Testis (tissue), 3 donors: ENCODE measurements around the gene CDK6. TPM values are rescaled to one million over a fixed set of nuclear protein-coding genes. Genes with fewer than 3 reads are reported as not detected.

Experiments
- DNase-seq: peaks from one replicate; pipeline ENCODE4 v3.0.0-alpha.2; 2019
- H3K27ac ChIP-seq, 2 donors: fragments of 200-600 bp; sonication (generic); one replicate each; pipeline ENCODE4 v1.5.1; 2019
- H3K27me3 ChIP-seq: fragments of 200-600 bp; sonication (generic); one replicate; pipeline ENCODE4 v1.5.1; 2019
- H3K36me3 ChIP-seq: fragments of 200-600 bp; sonication (generic); one replicate; pipeline ENCODE4 v1.5.1; 2017; ENCODE audit warnings: low read depth; ENCODE audit errors: missing control alignments
- H3K4me1 ChIP-seq: fragments of 200-600 bp; sonication (generic); one replicate; pipeline ENCODE4 v1.5.1; 2019
- H3K4me3 ChIP-seq, 2 donors: fragments of 200-600 bp; sonication (generic); one replicate each; pipeline ENCODE4 v1.5.1; 2017 to 2019
- H3K9me3 ChIP-seq: fragments of 200-600 bp; sonication (generic); one replicate; pipeline ENCODE4 v1.5.1; 2017
- CTCF ChIP-seq, 3 experiments: fragments of 450-650 bp in 2 of 3; fragments of 200-600 bp in 1 of 3; sonication (generic) in 1 of 3; IDR thresholded peaks; one replicate each; pipeline ENCODE4 v1.5.1; 2016 to 2019; ENCODE audit warnings: antibody characterized with exemption in 3 of 3, mild to moderate bottlenecking in 2 of 3, moderate library complexity in 1 of 3
- POLR2A ChIP-seq: fragments of 450-650 bp; IDR thresholded peaks from one replicate; pipeline ENCODE4 v1.6.1; 2017; ENCODE audit warnings: antibody characterized with exemption, mild to moderate bottlenecking, moderate library complexity
- WGBS, 2 donors: methylation state at CpG; one replicate each; pipeline ENCODE4 v1.1.5; 2018; 5-methylcytosine and 5-hydroxymethylcytosine counted together
- intact Hi-C: fragments of 100-400 bp; cut with DNase I; formaldehyde crosslinking; loops from one replicate; pipeline ENCODE4 v1.15.1; 2023; ENCODE audit warnings: low total_unique reads
- polyA plus RNA-seq: library from polyadenylated mRNA; stranded (reverse); fragments of 350-450 nt; fragmentation: Illumina TruSeq; extraction: RNeasy Lipid Tissue Mini Kit (QIAGEN cat#74804); gene quantifications from one replicate; pipeline ENCODE4 v1.2.3, GENCODE V29; 2014; ENCODE audit warnings: low read depth, low replicate concordance; ENCODE audit not compliant: insufficient read depth
- total RNA-seq, 2 donors: library from RNA; depleted of rRNA; stranded (reverse); fragments of >200 nt; gene quantifications; one replicate each; pipeline ENCODE4 v1.2.3, GENCODE V29; 2016

CDK6 gene
- total and polyA plus RNA-seq, 3 donors from 2014 or later = 21.1 to 31.6 (median 22.8) TPM

- no peak for DNase-seq
- no peaks in the 10 kb centered on the region for H3K9me3 ChIP-seq
- H3K36me3 ChIP-seq = no peaks in the 10 kb centered on the region
- TF ChIP-seq POLR2A (no peak), CTCF (IDR thresholded peaks at IDR 0.05) (no peak)
- intact Hi-C loops = no loop called here
- H3K27ac ChIP-seq = no peak overlapping the region
- WGBS, 2 donors = 79 to 88% methylated on average over 2 of the region's 2 CpGs
- H3K27me3 ChIP-seq = no peaks in the 10 kb centered on the region
- H3K4me3 ChIP-seq = no peak overlapping the region
- H3K4me1 ChIP-seq = no peaks in the 10 kb centered on the region
These were observed 104.9 kb downstream of the CDK6 start for GRCh38 chr7:92731335-92732063.

DNA sequence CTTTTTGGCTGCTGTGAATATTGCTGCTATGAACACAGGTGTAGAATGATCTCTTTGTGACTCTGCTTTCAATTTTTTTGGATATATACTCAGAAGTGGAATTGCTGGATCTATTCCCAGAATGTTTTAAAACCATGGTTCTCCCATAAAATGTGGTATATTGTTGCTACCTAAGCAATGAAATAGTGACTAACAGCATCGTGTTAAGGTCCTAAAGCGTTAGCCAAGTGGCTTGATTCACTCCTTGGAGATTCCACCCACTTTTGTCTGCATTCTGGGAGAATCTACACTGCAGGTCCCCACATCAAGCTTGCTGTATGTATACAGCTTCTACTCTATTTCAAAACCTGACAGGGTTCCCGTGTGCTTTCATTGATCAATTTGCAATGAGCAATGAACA, 105.6 kb downstream of the CDK6 start:
- no peak overlapping the region for H3K27ac ChIP-seq
- WGBS, 2 donors = 95% methylated on average over 3 of the region's 3 CpGs
- intact Hi-C loops = no loop called here

GRCh38 chr7:92729751-92730150, 106.6 kb downstream of the CDK6 start:
- 95 to 100% methylated on average over 2 of the region's 2 CpGs for WGBS, 2 donors
- no peaks in the 10 kb centered on the region for H3K27me3 ChIP-seq
- no peak for TF ChIP-seq CTCF (IDR thresholded peaks at IDR 0.05)
- TF ChIP-seq POLR2A = no peak
- H3K27ac ChIP-seq = no peak overlapping the region
- DNase-seq = no peak
- no peaks in the 10 kb centered on the region for H3K36me3 ChIP-seq
- intact Hi-C loops = no loop called here
- no peaks in the 10 kb centered on the region for H3K9me3 ChIP-seq
- no peak overlapping the region for H3K4me3 ChIP-seq
- H3K4me1 ChIP-seq = no peaks in the 10 kb centered on the region

More for the DNA sequence above, 105.6 kb downstream of the CDK6 start:
- H3K36me3 ChIP-seq = no peaks in the 10 kb centered on the region
- no peak for TF ChIP-seq CTCF (IDR thresholded peaks at IDR 0.05)
- TF ChIP-seq POLR2A = no peak
- no peaks in the 10 kb centered on the region for H3K27me3 ChIP-seq
- H3K4me3 ChIP-seq = no peak overlapping the region
- no peaks in the 10 kb centered on the region for H3K9me3 ChIP-seq
- H3K4me1 ChIP-seq = no peaks in the 10 kb centered on the region
- no peak for DNase-seq

- Histone ChIP-seq H3K9me3 (no peaks in the 10 kb centered on the region), H3K27me3 (no peaks in the 10 kb centered on the region), H3K4me1 (no peaks in the 10 kb centered on the region), H3K4me3 (no peak overlapping the region), H3K36me3 (no peaks in the 10 kb centered on the region), H3K27ac (no peak overlapping the region)
- WGBS, 2 donors = 89 to 93% methylated on average over 7 of the region's 7 CpGs
- intact Hi-C loops = no loop called here
- TF ChIP-seq CTCF (IDR thresholded peaks at IDR 0.05) (no peak), POLR2A (no peak)
- DNase-seq = no peak
These were observed 107.2 kb downstream of the CDK6 start for GRCh38 chr7:92729172-92729571.

DNA sequence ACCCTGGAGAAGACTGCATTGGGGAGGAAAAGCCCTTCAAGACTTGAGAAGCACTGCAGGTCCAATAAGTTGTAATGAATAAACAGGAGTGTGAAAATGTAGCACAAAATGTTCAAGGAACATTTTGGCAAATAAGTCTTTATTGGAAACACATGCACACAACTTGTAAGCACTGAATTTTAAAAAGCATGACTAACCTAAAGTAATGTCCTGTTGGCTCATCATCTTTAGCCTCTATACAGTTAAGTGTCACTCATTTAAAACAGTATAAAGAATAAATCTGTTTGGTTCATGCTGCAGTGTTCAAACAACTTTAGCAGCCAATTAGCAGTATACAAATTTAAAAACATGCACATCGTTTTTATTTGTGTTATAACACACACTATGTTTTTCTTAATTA, 108.6 kb downstream of the CDK6 start:
- Histone ChIP-seq H3K36me3 (no peaks in the 10 kb centered on the region), H3K27me3 (no peaks in the 10 kb centered on the region), H3K4me3 (no peak overlapping the region), H3K4me1 (no peaks in the 10 kb centered on the region), H3K27ac (no peak overlapping the region), H3K9me3 (no peaks in the 10 kb centered on the region)
- intact Hi-C loops = no loop called here
- no peak for TF ChIP-seq CTCF (IDR thresholded peaks at IDR 0.05)
- TF ChIP-seq POLR2A = no peak
- DNase-seq = no peak
- WGBS, 2 donors = 70 to 79% methylated on average over 1 of the region's 1 CpG
